ENCODE data around the gene ZC3H10. TPM values are rescaled to one million over a fixed set of nuclear protein-coding genes. Genes with fewer than 3 reads are reported as not detected.

The ZC3H10 gene
- total and polyA plus RNA-seq, 2 of the 13 experiments (the other 11 are each of a cell fraction or from before 2014, with no cell fraction given): 0.70 to 2.3 TPM

DNA sequence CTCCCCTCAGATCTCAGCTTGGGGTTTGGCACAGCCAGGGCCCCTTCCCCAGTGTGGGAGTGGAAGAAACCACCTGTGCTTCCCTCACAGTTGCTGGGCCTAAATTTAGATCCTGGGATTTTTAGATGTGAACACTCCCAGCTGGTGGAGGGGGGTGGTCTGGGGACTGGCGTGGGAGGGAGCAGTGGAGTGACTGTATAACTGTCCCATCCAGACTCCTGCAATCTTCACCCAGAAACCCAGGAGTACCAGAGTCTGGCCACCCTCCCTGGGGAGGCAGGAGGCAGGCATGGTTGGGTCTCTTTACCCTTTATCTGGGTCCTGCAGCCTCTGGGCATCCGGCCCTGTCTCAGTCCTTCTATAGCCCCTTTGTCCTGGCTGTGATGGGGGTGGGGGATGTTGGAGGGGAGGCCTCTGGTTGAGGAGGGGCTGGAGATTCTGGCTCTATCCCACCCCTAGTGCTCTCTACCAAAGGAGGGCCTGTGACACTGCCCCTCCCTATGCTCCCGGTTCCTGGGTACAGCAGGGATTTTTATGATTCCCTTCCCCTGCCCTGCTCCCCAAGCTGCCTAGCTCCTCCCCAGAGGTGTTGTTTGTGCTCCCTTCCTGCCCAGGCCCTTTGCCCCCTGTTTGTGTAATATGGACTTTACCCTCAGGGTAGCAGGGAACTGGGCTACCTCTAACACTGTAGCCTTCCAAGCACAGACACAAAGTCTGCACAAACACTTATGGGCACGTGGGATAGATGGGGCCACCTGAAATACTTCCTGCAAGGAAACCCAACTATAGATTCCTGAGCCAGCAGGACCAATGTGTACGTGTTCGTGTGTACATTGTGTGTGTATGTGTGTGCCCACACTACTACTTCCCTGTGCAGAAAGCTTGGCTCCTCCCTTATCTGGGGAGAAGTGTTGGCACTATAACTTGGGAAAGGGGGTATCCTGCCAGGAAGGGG, 36.4 kb upstream of the ZC3H10 start (continued):
- peak; percentile 91 for TF ChIP-seq TEAD3 (CRISPR knock-in tag; optimal IDR thresholded peaks at IDR 0.05; ENCODE audit: borderline replicate concordance)
- TF ChIP-seq KAT7 (CRISPR knock-in tag; IDR thresholded peaks at IDR 0.05; ENCODE audit: borderline replicate concordance): no peak; the same call in 1 of the 2 replicates
- no peak for TF ChIP-seq ZNF839 (CRISPR knock-in tag; IDR thresholded peaks at IDR 0.05; ENCODE audit: borderline replicate concordance)
- no peak for TF ChIP-seq IKZF4 (CRISPR knock-in tag; IDR thresholded peaks at IDR 0.05; ENCODE audit: borderline replicate concordance, low read depth, not compliant biosample characterization)
- TF ChIP-seq, protein P1, sequence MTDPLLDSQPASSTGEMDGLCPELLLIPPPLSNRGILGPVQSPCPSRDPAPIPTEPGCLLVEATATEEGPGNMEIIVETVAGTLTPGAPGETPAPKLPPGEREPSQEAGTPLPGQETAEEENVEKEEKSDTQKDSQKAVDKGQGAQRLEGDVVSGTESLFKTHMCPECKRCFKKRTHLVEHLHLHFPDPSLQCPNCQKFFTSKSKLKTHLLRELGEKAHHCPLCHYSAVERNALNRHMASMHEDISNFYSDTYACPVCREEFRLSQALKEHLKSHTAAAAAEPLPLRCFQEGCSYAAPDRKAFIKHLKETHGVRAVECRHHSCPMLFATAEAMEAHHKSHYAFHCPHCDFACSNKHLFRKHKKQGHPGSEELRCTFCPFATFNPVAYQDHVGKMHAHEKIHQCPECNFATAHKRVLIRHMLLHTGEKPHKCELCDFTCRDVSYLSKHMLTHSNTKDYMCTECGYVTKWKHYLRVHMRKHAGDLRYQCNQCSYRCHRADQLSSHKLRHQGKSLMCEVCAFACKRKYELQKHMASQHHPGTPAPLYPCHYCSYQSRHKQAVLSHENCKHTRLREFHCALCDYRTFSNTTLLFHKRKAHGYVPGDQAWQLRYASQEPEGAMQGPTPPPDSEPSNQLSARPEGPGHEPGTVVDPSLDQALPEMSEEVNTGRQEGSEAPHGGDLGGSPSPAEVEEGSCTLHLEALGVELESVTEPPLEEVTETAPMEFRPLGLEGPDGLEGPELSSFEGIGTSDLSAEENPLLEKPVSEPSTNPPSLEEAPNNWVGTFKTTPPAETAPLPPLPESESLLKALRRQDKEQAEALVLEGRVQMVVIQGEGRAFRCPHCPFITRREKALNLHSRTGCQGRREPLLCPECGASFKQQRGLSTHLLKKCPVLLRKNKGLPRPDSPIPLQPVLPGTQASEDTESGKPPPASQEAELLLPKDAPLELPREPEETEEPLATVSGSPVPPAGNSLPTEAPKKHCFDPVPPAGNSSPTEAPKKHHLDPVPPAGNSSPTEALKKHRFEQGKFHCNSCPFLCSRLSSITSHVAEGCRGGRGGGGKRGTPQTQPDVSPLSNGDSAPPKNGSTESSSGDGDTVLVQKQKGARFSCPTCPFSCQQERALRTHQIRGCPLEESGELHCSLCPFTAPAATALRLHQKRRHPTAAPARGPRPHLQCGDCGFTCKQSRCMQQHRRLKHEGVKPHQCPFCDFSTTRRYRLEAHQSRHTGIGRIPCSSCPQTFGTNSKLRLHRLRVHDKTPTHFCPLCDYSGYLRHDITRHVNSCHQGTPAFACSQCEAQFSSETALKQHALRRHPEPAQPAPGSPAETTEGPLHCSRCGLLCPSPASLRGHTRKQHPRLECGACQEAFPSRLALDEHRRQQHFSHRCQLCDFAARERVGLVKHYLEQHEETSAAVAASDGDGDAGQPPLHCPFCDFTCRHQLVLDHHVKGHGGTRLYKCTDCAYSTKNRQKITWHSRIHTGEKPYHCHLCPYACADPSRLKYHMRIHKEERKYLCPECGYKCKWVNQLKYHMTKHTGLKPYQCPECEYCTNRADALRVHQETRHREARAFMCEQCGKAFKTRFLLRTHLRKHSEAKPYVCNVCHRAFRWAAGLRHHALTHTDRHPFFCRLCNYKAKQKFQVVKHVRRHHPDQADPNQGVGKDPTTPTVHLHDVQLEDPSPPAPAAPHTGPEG (CRISPR knock-in tag; IDR thresholded peaks at IDR 0.05): peak; percentile 71; the same call in 1 of the 2 replicates
- TF ChIP-seq, protein P2, sequence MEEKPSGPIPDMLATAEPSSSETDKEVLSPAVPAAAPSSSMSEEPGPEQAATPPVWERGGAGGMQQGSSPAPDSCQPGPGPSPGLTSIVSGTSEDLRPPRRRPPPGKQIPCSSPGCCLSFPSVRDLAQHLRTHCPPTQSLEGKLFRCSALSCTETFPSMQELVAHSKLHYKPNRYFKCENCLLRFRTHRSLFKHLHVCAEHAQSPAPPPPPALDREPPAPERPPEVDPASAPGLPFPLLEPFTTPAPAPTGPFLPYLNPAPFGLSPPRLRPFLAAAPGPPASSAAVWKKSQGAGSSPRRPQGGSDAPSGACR (CRISPR knock-in tag; IDR thresholded peaks at IDR 0.05): 0 out of 2 replicates have a peak, but pooled peaks have one; percentile 29
- no peak for TF ChIP-seq ZNF468 (CRISPR knock-in tag; IDR thresholded peaks at IDR 0.05)
- TF ChIP-seq, protein P3, sequence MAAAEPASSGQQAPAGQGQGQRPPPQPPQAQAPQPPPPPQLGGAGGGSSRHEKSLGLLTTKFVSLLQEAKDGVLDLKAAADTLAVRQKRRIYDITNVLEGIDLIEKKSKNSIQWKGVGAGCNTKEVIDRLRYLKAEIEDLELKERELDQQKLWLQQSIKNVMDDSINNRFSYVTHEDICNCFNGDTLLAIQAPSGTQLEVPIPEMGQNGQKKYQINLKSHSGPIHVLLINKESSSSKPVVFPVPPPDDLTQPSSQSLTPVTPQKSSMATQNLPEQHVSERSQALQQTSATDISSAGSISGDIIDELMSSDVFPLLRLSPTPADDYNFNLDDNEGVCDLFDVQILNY (CRISPR knock-in tag; conservative IDR thresholded peaks at IDR 0.05): no peak
- peak; percentile 98 for TF ChIP-seq RXRB (CRISPR knock-in tag; IDR thresholded peaks at IDR 0.05; ENCODE audit: borderline replicate concordance)
- TF ChIP-seq, protein P4, sequence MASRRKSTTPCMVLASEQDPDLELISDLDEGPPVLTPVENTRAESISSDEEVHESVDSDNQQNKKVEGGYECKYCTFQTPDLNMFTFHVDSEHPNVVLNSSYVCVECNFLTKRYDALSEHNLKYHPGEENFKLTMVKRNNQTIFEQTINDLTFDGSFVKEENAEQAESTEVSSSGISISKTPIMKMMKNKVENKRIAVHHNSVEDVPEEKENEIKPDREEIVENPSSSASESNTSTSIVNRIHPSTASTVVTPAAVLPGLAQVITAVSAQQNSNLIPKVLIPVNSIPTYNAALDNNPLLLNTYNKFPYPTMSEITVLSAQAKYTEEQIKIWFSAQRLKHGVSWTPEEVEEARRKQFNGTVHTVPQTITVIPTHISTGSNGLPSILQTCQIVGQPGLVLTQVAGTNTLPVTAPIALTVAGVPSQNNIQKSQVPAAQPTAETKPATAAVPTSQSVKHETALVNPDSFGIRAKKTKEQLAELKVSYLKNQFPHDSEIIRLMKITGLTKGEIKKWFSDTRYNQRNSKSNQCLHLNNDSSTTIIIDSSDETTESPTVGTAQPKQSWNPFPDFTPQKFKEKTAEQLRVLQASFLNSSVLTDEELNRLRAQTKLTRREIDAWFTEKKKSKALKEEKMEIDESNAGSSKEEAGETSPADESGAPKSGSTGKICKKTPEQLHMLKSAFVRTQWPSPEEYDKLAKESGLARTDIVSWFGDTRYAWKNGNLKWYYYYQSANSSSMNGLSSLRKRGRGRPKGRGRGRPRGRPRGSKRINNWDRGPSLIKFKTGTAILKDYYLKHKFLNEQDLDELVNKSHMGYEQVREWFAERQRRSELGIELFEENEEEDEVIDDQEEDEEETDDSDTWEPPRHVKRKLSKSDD (CRISPR knock-in tag; IDR thresholded peaks at IDR 0.05; ENCODE audit: low read depth): 0 out of 2 replicates have a peak, but pooled peaks have one; percentile 22
- 0 out of 2 replicates have a peak, but pooled peaks have one; percentile 93 for TF ChIP-seq MEIS1 (CRISPR knock-in tag; IDR thresholded peaks at IDR 0.05; ENCODE audit: borderline replicate concordance)
- TF ChIP-seq, protein P5, sequence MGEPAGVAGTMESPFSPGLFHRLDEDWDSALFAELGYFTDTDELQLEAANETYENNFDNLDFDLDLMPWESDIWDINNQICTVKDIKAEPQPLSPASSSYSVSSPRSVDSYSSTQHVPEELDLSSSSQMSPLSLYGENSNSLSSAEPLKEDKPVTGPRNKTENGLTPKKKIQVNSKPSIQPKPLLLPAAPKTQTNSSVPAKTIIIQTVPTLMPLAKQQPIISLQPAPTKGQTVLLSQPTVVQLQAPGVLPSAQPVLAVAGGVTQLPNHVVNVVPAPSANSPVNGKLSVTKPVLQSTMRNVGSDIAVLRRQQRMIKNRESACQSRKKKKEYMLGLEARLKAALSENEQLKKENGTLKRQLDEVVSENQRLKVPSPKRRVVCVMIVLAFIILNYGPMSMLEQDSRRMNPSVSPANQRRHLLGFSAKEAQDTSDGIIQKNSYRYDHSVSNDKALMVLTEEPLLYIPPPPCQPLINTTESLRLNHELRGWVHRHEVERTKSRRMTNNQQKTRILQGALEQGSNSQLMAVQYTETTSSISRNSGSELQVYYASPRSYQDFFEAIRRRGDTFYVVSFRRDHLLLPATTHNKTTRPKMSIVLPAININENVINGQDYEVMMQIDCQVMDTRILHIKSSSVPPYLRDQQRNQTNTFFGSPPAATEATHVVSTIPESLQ (CRISPR knock-in tag; conservative IDR thresholded peaks at IDR 0.05): no peak; the same call in 1 of the 2 replicates
- TF ChIP-seq SNAPC2 (CRISPR knock-in tag; IDR thresholded peaks at IDR 0.05): peak; percentile 94; the same call in 1 of the 2 replicates
- TF ChIP-seq IKZF1 (IDR thresholded peaks at IDR 0.05): no peak

Measured in HepG2 (cell line).